22Rv1 (cell line): ENCODE data around the gene KRT86.
"Not testable (repeated sequence)": the region's sequence is repeated elsewhere in the genome, so short reads cannot be mapped to it uniquely, and the experiment has no call there.

ENCODE experiments used
- H3K27ac ChIP-seq: fragments of 450-650 bp; 2 replicates; pipeline ENCODE4 v1.5.1; 2017
- CTCF ChIP-seq: fragments of 450-650 bp; IDR thresholded peaks from 2 replicates; pipeline ENCODE4 v1.5.1; 2017; ENCODE audit warnings: mild to moderate bottlenecking
- ZFX ChIP-seq: fragments of 450-650 bp; IDR thresholded peaks from 2 replicates; pipeline ENCODE4 v1.6.1; 2017; ENCODE audit warnings: antibody characterized with exemption, borderline replicate concordance

Gene KRT86

GRCh38 chr12:52254965-52255751 lies 19.3 kb upstream of the KRT86 start:
- H3K27ac ChIP-seq = no peak overlapping the region
- TF ChIP-seq CTCF (no peak), ZFX (no peak)

DNA sequence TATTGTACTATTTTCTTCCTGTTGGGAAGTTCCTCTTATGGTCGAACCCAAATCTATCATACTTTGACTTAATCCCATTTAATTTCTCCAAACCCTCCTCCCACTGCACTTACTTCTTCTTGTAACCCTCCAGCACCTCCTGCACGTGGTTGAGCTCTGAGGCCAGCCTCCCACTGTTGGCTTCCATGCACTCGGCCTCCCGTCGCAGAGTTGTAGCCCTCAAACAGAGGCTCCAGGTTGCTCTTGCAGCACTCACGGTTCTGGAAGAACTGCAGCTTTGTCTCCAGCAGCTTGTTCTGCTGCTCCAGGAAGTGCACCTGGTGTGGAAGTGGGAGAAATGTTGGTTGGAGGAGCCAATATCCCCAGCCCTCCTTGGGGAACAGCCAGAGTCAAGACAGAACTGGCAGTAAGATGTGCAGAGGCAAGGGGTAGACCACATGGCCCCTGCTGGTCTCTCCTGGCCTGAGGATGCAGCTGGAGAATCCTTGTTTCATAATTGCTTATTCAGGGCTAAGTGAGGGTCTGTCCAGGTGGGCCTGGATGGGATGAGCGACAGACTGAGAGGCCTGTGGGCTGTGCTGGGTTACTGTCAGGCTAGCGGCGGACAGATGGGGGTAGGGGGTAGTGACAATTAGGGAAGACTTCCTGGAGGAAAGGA lies 18.4 kb upstream of the KRT86 start:
- no peak overlapping the region for H3K27ac ChIP-seq
- no peak for TF ChIP-seq CTCF
- TF ChIP-seq ZFX = no peak

DNA sequence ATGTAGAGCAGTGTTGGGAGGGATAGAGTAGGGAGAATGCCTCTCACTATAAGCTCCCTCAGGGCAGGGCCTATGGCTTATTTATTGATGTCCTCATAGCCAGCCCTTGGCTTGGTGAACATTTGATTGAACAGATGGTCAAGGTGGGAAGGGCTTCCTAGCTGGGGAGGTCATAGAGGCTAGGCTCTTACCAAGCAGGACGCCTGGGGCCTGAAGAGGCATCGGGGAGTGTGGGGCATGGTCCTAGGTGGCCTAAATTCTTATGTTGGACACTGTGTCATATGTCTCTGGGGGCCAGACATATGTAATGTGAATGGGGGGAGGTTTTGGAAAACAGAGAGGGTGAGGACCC lies 17.9 kb upstream of the KRT86 start:
- no peak overlapping the region for H3K27ac ChIP-seq
- TF ChIP-seq CTCF = no peak
- TF ChIP-seq ZFX = no peak

GRCh38 chr12:52257074-52257551 lies 17.3 kb upstream of the KRT86 start:
- no peak overlapping the region for H3K27ac ChIP-seq
- TF ChIP-seq ZFX (no peak), CTCF (no peak)

DNA sequence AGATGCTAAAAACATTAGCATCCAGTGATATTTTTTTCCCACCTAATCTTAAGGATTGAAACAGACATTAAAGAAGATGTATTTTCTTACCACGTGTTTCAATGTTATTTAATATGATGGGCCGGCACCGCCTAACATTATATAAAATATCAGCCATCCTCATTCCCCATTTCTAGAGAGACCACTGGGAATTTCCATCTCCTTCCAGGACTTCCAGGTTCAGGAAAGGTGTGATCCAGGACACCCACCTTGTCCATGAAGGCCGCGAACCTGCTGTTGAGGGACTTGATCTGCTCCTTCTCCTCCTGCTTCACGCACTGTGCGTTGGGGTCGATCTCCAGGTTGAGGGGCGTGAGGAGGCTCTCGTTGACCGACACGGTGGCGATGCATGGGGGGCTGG lies 16.5 kb upstream of the KRT86 start:
- H3K27ac ChIP-seq = not testable (repeated sequence)

GRCh38 chr12:52258335-52258901 lies 16.0 kb upstream of the KRT86 start:
- no peak overlapping the region for H3K27ac ChIP-seq
- TF ChIP-seq CTCF (no peak), ZFX (no peak)

- TF ChIP-seq ZFX = no peak
- TF ChIP-seq CTCF = no peak
- no peak overlapping the region for H3K27ac ChIP-seq
These were observed 14.7 kb upstream of the KRT86 start for GRCh38 chr12:52259657-52260243.
